K562 (cell line): ENCODE measurements around the gene ITGAV. TPM values are rescaled to one million over a fixed set of nuclear protein-coding genes. Genes with fewer than 3 reads are reported as not detected.

Experiments used
- ATAC-seq: fragments of 200-7000 bp; cut with Tn5 transposase; 3 replicates; pipeline ENCODE4 v1.9.1; 2020; ENCODE audit warnings: moderate library complexity
- BruUV-seq: library from RNA; stranded (reverse); fragments of 400-500 nt; replicated peaks from 2 replicates; lab custom pipeline; 2021; lab: Mats Ljungman, UMichigan
- CTCF ChIA-PET: fragments of 300-600 bp; formaldehyde crosslinking; extraction: SDS; loops from one replicate; lab custom pipeline; 2021; ENCODE audit warnings: low intra/inter-chr PET ratio; lab: Yijun Ruan, JAX
- POLR2A ChIA-PET: fragments of 300-600, 350-650 bp; sonication (Branson Sonifier 250); formaldehyde crosslinking; extraction: SDS; loops from one replicate; lab custom pipeline; 2021; ENCODE audit warnings: antibody characterized with exemption, inconsistent platforms; lab: Yijun Ruan, JAX
- DNase-seq, 4 experiments: peaks; one replicate each; pipeline versions ENCODE4 v3.0.0 to v3.0.0-alpha.2; 2011 to 2018; ENCODE audit warnings: low spot score in 3 of 4, mixed read lengths in 3 of 4; ENCODE audit errors: extremely low read depth in 1 of 4
- FAIRE-seq: peaks from 2 replicates; lab custom pipeline; 2011; peaks lifted over from hg19 to GRCh38; lab: Jason Lieb, UNC
- H2AFZ ChIP-seq: 2 replicates; pipeline ENCODE4 v1.6.0; 2011; ENCODE audit warnings: low read depth, low read length, control low read depth, inconsistent platforms
- H3K27ac ChIP-seq: fragments of 200-600 bp; 3 replicates; pipeline ENCODE4 v1.8.0; 2011; ENCODE audit warnings: low read depth, mild to moderate bottlenecking, control low read depth, inconsistent platforms, low read length, moderate library complexity, mixed read lengths; ENCODE audit errors: extremely low read depth
- H3K27me3 ChIP-seq, 2 experiments: fragments of 300-600 bp in 1 of 2; 2 replicates in 1 of 2; 3 replicates in 1 of 2; pipeline versions ENCODE4 v1.6.0 to v1.8.0; 2011; ENCODE audit warnings: inconsistent platforms in 2 of 2, low read length in 2 of 2, mild to moderate bottlenecking in 1 of 2, mixed read lengths in 1 of 2, moderate library complexity in 1 of 2; ENCODE audit not compliant: control insufficient read depth in 2 of 2, insufficient read depth in 2 of 2
- H3K36me3 ChIP-seq: fragments of 300-600 bp; 3 replicates; pipeline ENCODE4 v1.8.0; 2011; ENCODE audit warnings: mild to moderate bottlenecking, low read length, inconsistent platforms; ENCODE audit not compliant: control insufficient read depth, insufficient read depth
- H3K4me1 ChIP-seq, 2 experiments: fragments of 200-600 bp in 1 of 2; replicated peaks in 1 of 2; 2 replicates in 1 of 2; 3 replicates in 1 of 2; pipeline versions ENCODE4 v1.5.1 to v1.8.0; 2011; ENCODE audit warnings: inconsistent platforms in 2 of 2, low read length in 2 of 2, mild to moderate bottlenecking in 1 of 2, mixed read lengths in 1 of 2, moderate library complexity in 1 of 2; ENCODE audit not compliant: control insufficient read depth in 2 of 2, insufficient read depth in 2 of 2
- H3K4me2 ChIP-seq: 2 replicates; pipeline ENCODE4 v1.6.1; 2011; ENCODE audit warnings: low read length, control low read depth, inconsistent platforms, mixed read lengths; ENCODE audit not compliant: insufficient read depth
- H3K4me3 ChIP-seq: fragments of 200-600 bp; sonication (generic), shearing (Covaris generic); 2 replicates; pipeline ENCODE4 v1.5.1; 2016; ENCODE audit warnings: control low read depth, inconsistent platforms
- H3K79me2 ChIP-seq: fragments of 200-600 bp; 3 replicates; pipeline ENCODE4 v1.8.0; 2011; ENCODE audit warnings: low read length, inconsistent platforms; ENCODE audit not compliant: control insufficient read depth, insufficient read depth
- H3K9ac ChIP-seq, 2 experiments: 2 replicates each; pipeline versions ENCODE4 v1.6.0 to v1.6.1; 2011; ENCODE audit warnings: low read depth in 2 of 2, low read length in 2 of 2, control low read depth in 1 of 2, inconsistent platforms in 1 of 2, mild to moderate bottlenecking in 1 of 2, mixed read lengths in 1 of 2; ENCODE audit not compliant: insufficient read depth in 1 of 2
- H3K9me1 ChIP-seq: one replicate; pipeline ENCODE4 v1.6.0; 2011; ENCODE audit warnings: inconsistent platforms, mild to moderate bottlenecking, low read length, moderate library complexity; ENCODE audit not compliant: control insufficient read depth, insufficient read depth
- H3K9me3 ChIP-seq: replicated peaks from 2 replicates; pipeline ENCODE4 v1.5.1; 2011; ENCODE audit warnings: low read depth, low read length, inconsistent platforms; ENCODE audit not compliant: control insufficient read depth, insufficient read depth
- H4K20me1 ChIP-seq: replicated peaks from 2 replicates; pipeline ENCODE4 v1.6.1; 2011; ENCODE audit warnings: low read length, inconsistent platforms, mixed read lengths; ENCODE audit not compliant: control insufficient read depth, insufficient read depth
- BCLAF1 ChIP-seq, 2 experiments: fragments of 450-650 bp in 1 of 2; IDR thresholded peaks; 2 replicates each; pipeline ENCODE4 v1.6.1; 2011 to 2017; ENCODE audit warnings: low read depth in 2 of 2, antibody characterized with exemption in 1 of 2, borderline replicate concordance in 1 of 2, low read length in 1 of 2, mild to moderate bottlenecking in 1 of 2, mixed read lengths in 1 of 2; ENCODE audit not compliant: control insufficient read depth in 1 of 2
- BMI1 ChIP-seq: fragments of 150-350 bp; IDR thresholded peaks from 2 replicates; pipeline ENCODE4 v1.6.1; 2014; ENCODE audit warnings: low read length
- CTBP1 ChIP-seq: fragments of 450-650 bp; IDR thresholded peaks from 2 replicates; pipeline ENCODE4 v1.6.1; 2016; ENCODE audit warnings: borderline replicate concordance
- DNMT1 ChIP-seq: fragments of 450-650 bp; IDR thresholded peaks from 2 replicates; pipeline ENCODE4 v1.6.1; 2016; ENCODE audit warnings: antibody characterized with exemption, mild to moderate bottlenecking
- ELF4 ChIP-seq: fragments of 450-650 bp; formaldehyde crosslinking; IDR thresholded peaks from 2 replicates; pipeline ENCODE4 v1.4.0; 2022; ENCODE audit warnings: missing genetic modification characterization
- EP300 ChIP-seq: IDR thresholded peaks from 2 replicates; pipeline ENCODE4 v1.6.1; 2012; ENCODE audit warnings: low read length, improper control_type of control experiment
- FOXJ2 ChIP-seq: fragments of 200-800 bp; sonication (Bioruptor generic); IDR thresholded peaks from 2 replicates; pipeline ENCODE4 v1.6.1; 2016; ENCODE audit warnings: missing genetic modification characterization, missing compliant biosample characterization
- KLF16 ChIP-seq: IDR thresholded peaks from 2 replicates; pipeline ENCODE4 v1.6.1; 2016; ENCODE audit warnings: antibody characterized with exemption
- NONO ChIP-seq, 2 experiments: fragments of 200-400 bp in 1 of 2; fragments of 450-650 bp in 1 of 2; formaldehyde crosslinking in 1 of 2; IDR thresholded peaks; 2 replicates each; pipeline ENCODE4 v1.6.1; 2017; ENCODE audit warnings: low read depth in 2 of 2, mild to moderate bottlenecking in 2 of 2, moderate library complexity in 2 of 2, low read length in 1 of 2
- TCF3 ChIP-seq: sonication (generic); formaldehyde crosslinking; IDR thresholded peaks from 2 replicates; pipeline ENCODE4 v1.4.0; 2020; ENCODE audit warnings: mild to moderate bottlenecking, missing genetic modification reagents
- ZBED1 ChIP-seq: IDR thresholded peaks from 2 replicates; pipeline ENCODE4 v1.6.1; 2014
- ZNF232 ChIP-seq: sonication (generic); formaldehyde crosslinking; IDR thresholded peaks from 2 replicates; pipeline ENCODE4 v1.8.0; 2022; ENCODE audit warnings: mild to moderate bottlenecking, missing genetic modification reagents
- WGBS: fragments of 100-300 bp; shearing (Covaris generic); methylation state at CpG from one replicate; pipeline ENCODE4 v1.1.6; 2016; ENCODE audit warnings: low coverage, mixed read lengths; ENCODE audit not compliant: insufficient coverage; ENCODE audit errors: missing lambda C conversion rate; 5-methylcytosine and 5-hydroxymethylcytosine counted together
- in situ Hi-C: fragments of 300-500 bp; cut with MboI; formaldehyde crosslinking; loops from 4 replicates; pipeline ENCODE4 v1.15.0; 2018; ENCODE audit warnings: inconsistent platforms, mixed read lengths
- intact Hi-C: fragments of 100-400 bp; cut with micrococcal nuclease; formaldehyde crosslinking; loops from 2 replicates; pipeline ENCODE4 v1.14.2; 2022
- polyA plus RNA-seq, 8 experiments: library from polyadenylated mRNA; depleted of rRNA in 4 of 8; stranded (reverse) in 5 of 8; unstranded in 3 of 8; fragments of >200 nt; fragmentation: Nextera tagmentation in 2 of 8; fragmentation: Illumina TruSeq in 1 of 8; extraction: Ambion mirVana in 2 of 8; extraction: Trizol in 1 of 8; gene quantifications; 2 replicates each; pipeline versions ENCODE4 v1.2.1 to v1.2.3, GENCODE V29; 2011 to 2014; ENCODE audit warnings: inconsistent platforms in 1 of 8, missing spikeins in 1 of 8
- total RNA-seq, 7 experiments: library from RNA; depleted of rRNA in 6 of 7; stranded (reverse); fragments of >200 nt in 6 of 7; fragmentation: Illumina TruSeq in 2 of 7; extraction: Trizol in 2 of 7; gene quantifications; 2 replicates each; pipeline versions ENCODE4 v1.2.1 to v1.2.3, GENCODE V29; 2011 to 2021; ENCODE audit warnings: low replicate concordance in 1 of 7

Gene ITGAV
- total and polyA plus RNA-seq, 9 of the 15 experiments (the other 6 are each of a cell fraction or from before 2014, with no cell fraction given): 3.7 to 17.7 (median 10.7) TPM

- H3K36me3 ChIP-seq: peaks cover 11% of the 10 kb centered on the region; the same call in 1 of the 3 replicates
- DNase-seq (no peak), FAIRE-seq (no peak), ATAC-seq (no peak)
- no peaks in the 10 kb centered on the region for H3K27me3 ChIP-seq
- H3K4me1 ChIP-seq: no peaks in the 10 kb centered on the region
- H3K4me2 ChIP-seq: no peak overlapping the region
- ChIA-PET POLR2A (interaction anchor here (0.6 kb wide), 1 partner anchor 23 kb away, joined by 3 read pairs; no protein-coding TSS in a partner anchor), CTCF (no interaction called here)
- no TSS peak for BruUV-seq
- TF ChIP-seq CTBP1: no peak
- TF ChIP-seq NONO (IDR thresholded peaks at IDR 0.05; ENCODE audit: low read depth in 2 of 2, low read length in 1 of 2): peak in 1 of 2 experiments; percentile 38; a peak in 1 of 4 replicates
- intact Hi-C loops: no loop called here
- H3K4me3 ChIP-seq: no peak overlapping the region
- no peaks in the 10 kb centered on the region for H3K9me3 ChIP-seq
- H3K9ac ChIP-seq: no peak overlapping the region
- H3K79me2 ChIP-seq: no peaks in the 10 kb centered on the region
- no peaks in the 10 kb centered on the region for H4K20me1 ChIP-seq
- no peak overlapping the region for H2AFZ ChIP-seq
- H3K27ac ChIP-seq: no peak overlapping the region
- no peaks in the 10 kb centered on the region for H3K9me1 ChIP-seq
- in situ Hi-C loops: no loop called here
These were observed 69.5 kb downstream of the ITGAV start for GRCh38 chr2:186659383-186659782.

- Histone ChIP-seq H3K4me1 (no peaks in the 10 kb centered on the region), H3K27me3 (no peaks in the 10 kb centered on the region), H3K79me2 (no peaks in the 10 kb centered on the region), H3K4me2 (no peak overlapping the region), H3K27ac (no peak overlapping the region), H2AFZ (no peak overlapping the region), H3K9me1 (no peaks in the 10 kb centered on the region), H3K36me3 (peaks cover 38% of the 10 kb centered on the region; the same call in 2 of the 3 replicates), H4K20me1 (no peaks in the 10 kb centered on the region), H3K9me3 (no peaks in the 10 kb centered on the region), H3K4me3 (no peak overlapping the region), H3K9ac (no peak overlapping the region)
- CTCF ChIA-PET: no interaction called here
- in situ Hi-C loops: no loop called here
- no TSS peak for BruUV-seq
- TF ChIP-seq BMI1: no peak
- TF ChIP-seq KLF16: no peak
- TF ChIP-seq ZNF232 (CRISPR knock-in tag): no peak
- no peak for TF ChIP-seq ELF4
- no peak for TF ChIP-seq BCLAF1 (IDR thresholded peaks at IDR 0.05; ENCODE audit: borderline replicate concordance in 1 of 2, control insufficient read depth in 1 of 2, low read depth in 2 of 2, low read length in 1 of 2)
- no peak for TF ChIP-seq DNMT1
- TF ChIP-seq FOXJ2 (tag): no peak
- no peak for TF ChIP-seq ZBED1
- no peak for TF ChIP-seq EP300
- TF ChIP-seq TCF3 (CRISPR knock-in tag): no peak
- DNase-seq (no peak), FAIRE-seq (no peak), ATAC-seq (no peak)
- 82% methylated on average over 5 of the region's 5 CpGs for WGBS
- POLR2A ChIA-PET: interaction anchor here (1.0 to 1.1 kb wide), 2 partner anchors 11 to 81 kb away, joined by 3 read pairs; no protein-coding TSS in a partner anchor
- intact Hi-C loops: no loop called here
These were observed 74.7 kb downstream of the ITGAV start for GRCh38 chr2:186664385-186665043.
